IMR-90 (cell line): ENCODE measurements around the gene ROR2. TPM values are rescaled to one million over a fixed set of nuclear protein-coding genes. Genes with fewer than 3 reads are reported as not detected.
"Not testable (repeated sequence)": the region's sequence is repeated elsewhere in the genome, so short reads cannot be mapped to it uniquely, and the experiment has no call there.

ENCODE experiments used
- ATAC-seq: fragments of 200-7000 bp; cut with Tn5 transposase; 2 replicates; pipeline ENCODE4 v1.9.1; 2020; ENCODE audit warnings: low read depth, mild to moderate bottlenecking, moderate library complexity
- BruUV-seq: library from RNA; stranded (reverse); fragments of 400-500 nt; replicated peaks from 2 replicates; lab custom pipeline; 2021; lab: Mats Ljungman, UMichigan
- CTCF ChIA-PET: fragments of 300-600 bp; formaldehyde crosslinking; extraction: SDS; loops from one replicate; lab custom pipeline; 2021; ENCODE audit warnings: antibody characterized with exemption; lab: Yijun Ruan, JAX
- POLR2A ChIA-PET: fragments of 300-600 bp; sonication (Branson Sonifier 250); formaldehyde crosslinking; loops from one replicate; lab custom pipeline; 2022; ENCODE audit warnings: antibody characterized with exemption; ENCODE audit not compliant: unreplicated experiment; lab: Charles Lee
- DNase-seq: peaks from one replicate; pipeline ENCODE4 v3.0.0; 2013
- H2AFZ ChIP-seq: replicated peaks from 2 replicates; pipeline ENCODE3; 2013; ENCODE audit warnings: low read length, mild to moderate bottlenecking; ENCODE audit not compliant: poor library complexity
- H2AK5ac ChIP-seq: 2 replicates; pipeline ENCODE4 v1.6.1; 2013; ENCODE audit warnings: low read depth, low read length, inconsistent platforms
- H2AK9ac ChIP-seq: replicated peaks from 2 replicates; pipeline ENCODE3; 2013; ENCODE audit warnings: mild to moderate bottlenecking, low read depth, low read length, moderate library complexity; ENCODE audit not compliant: poor library complexity
- H2BK120ac ChIP-seq: 2 replicates; pipeline ENCODE4 v1.6.1; 2013; ENCODE audit warnings: low read depth, low read length, inconsistent platforms
- H2BK15ac ChIP-seq: 3 replicates; pipeline ENCODE4 v1.6.1; 2013; ENCODE audit warnings: low read depth, low read length, inconsistent platforms
- H2BK20ac ChIP-seq: 2 replicates; pipeline ENCODE4 v1.6.1; 2013; ENCODE audit warnings: low read depth, mild to moderate bottlenecking, inconsistent platforms, low read length, moderate library complexity
- H2BK5ac ChIP-seq: 2 replicates; pipeline ENCODE4 v1.6.1; 2013; ENCODE audit warnings: mild to moderate bottlenecking, low read depth, low read length, inconsistent platforms; ENCODE audit not compliant: poor library complexity, severe bottlenecking
- H3K14ac ChIP-seq: replicated peaks from 2 replicates; pipeline ENCODE4 v1.6.1; 2013; ENCODE audit warnings: low read depth, low read length, inconsistent platforms
- H3K18ac ChIP-seq: 2 replicates; pipeline ENCODE4 v1.6.1; 2013; ENCODE audit warnings: low read depth, low read length, control low read depth
- H3K23ac ChIP-seq: 2 replicates; pipeline ENCODE4 v1.6.1; 2013; ENCODE audit warnings: low read depth, low read length, inconsistent platforms
- H3K27ac ChIP-seq: 2 replicates; pipeline ENCODE4 v1.5.1; 2013; ENCODE audit warnings: mild to moderate bottlenecking, control low read depth, low read length; ENCODE audit not compliant: insufficient read depth
- H3K27me3 ChIP-seq: 2 replicates; pipeline ENCODE4 v1.6.1; 2013; ENCODE audit warnings: low read length; ENCODE audit not compliant: control insufficient read depth, insufficient read depth
- H3K36me3 ChIP-seq: 2 replicates; pipeline ENCODE4 v1.6.1; 2013; ENCODE audit warnings: low read length, mixed read lengths; ENCODE audit not compliant: control insufficient read depth, insufficient read depth
- H3K4ac ChIP-seq: 2 replicates; pipeline ENCODE4 v1.6.1; 2013; ENCODE audit warnings: low read depth, low read length, inconsistent platforms
- H3K4me1 ChIP-seq: 2 replicates; pipeline ENCODE4 v1.6.1; 2013; ENCODE audit warnings: low read length, mixed read lengths; ENCODE audit not compliant: control insufficient read depth, insufficient read depth
- H3K4me2 ChIP-seq: 2 replicates; pipeline ENCODE4 v1.6.1; 2013; ENCODE audit warnings: low read depth, mild to moderate bottlenecking, control low read depth, low read length, moderate library complexity
- H3K4me3 ChIP-seq: 2 replicates; pipeline ENCODE4 v1.5.1; 2013; ENCODE audit warnings: low read depth, mild to moderate bottlenecking, control low read depth, low read length, moderate library complexity; ENCODE audit not compliant: insufficient read depth
- H3K56ac ChIP-seq: 2 replicates; pipeline ENCODE4 v1.6.1; 2013; ENCODE audit warnings: low read length, inconsistent platforms; ENCODE audit not compliant: insufficient read depth; ENCODE audit errors: extremely low read depth
- H3K79me1 ChIP-seq, 2 experiments: 2 replicates each; pipeline ENCODE4 v1.6.1; 2013; ENCODE audit warnings: low read length in 2 of 2, inconsistent platforms in 1 of 2, low read depth in 1 of 2
- H3K9ac ChIP-seq: 2 replicates; pipeline ENCODE4 v1.6.1; 2013; ENCODE audit warnings: low read depth, low read length, control low read depth
- H3K9me1 ChIP-seq: 2 replicates; pipeline ENCODE4 v1.6.1; 2013; ENCODE audit warnings: low read length, inconsistent platforms; ENCODE audit not compliant: insufficient read depth
- H3K9me3 ChIP-seq: 2 replicates; pipeline ENCODE4 v1.6.1; 2013; ENCODE audit warnings: low read length; ENCODE audit not compliant: control insufficient read depth, insufficient read depth
- H4K20me1 ChIP-seq: 2 replicates; pipeline ENCODE4 v1.6.1; 2013; ENCODE audit warnings: low read length, inconsistent platforms; ENCODE audit not compliant: insufficient read depth
- H4K5ac ChIP-seq: 2 replicates; pipeline ENCODE4 v1.6.1; 2013; ENCODE audit warnings: mild to moderate bottlenecking, low read depth, low read length, control low read depth
- H4K8ac ChIP-seq, 2 experiments: 2 replicates each; pipeline ENCODE4 v1.6.1; 2013; ENCODE audit warnings: low read depth in 2 of 2, low read length in 2 of 2, control low read depth in 1 of 2, inconsistent platforms in 1 of 2
- H4K91ac ChIP-seq: 2 replicates; pipeline ENCODE4 v1.6.1; 2013; ENCODE audit warnings: low read depth, low read length, inconsistent platforms; ENCODE audit not compliant: insufficient read depth
- WGBS, 2 experiments: methylation state at CpG; one replicate each; pipeline versions ENCODE4 v1.1.5 to v1.1.7; 2013; ENCODE audit warnings: missing lambda C conversion rate in 2 of 2; ENCODE audit not compliant: insufficient read length in 1 of 2; ENCODE audit errors: extremely low coverage in 2 of 2; 5-methylcytosine and 5-hydroxymethylcytosine counted together
- dilution Hi-C: fragments of 300-500 bp; cut with HindIII; formaldehyde crosslinking; loops from one replicate; pipeline ENCODE4 v1.14.3; 2018; ENCODE audit warnings: low sequenced_read_pairs; ENCODE audit not compliant: unreplicated experiment
- in situ Hi-C: fragments of 300-500 bp; cut with MboI; formaldehyde crosslinking; loops from 3 replicates; pipeline ENCODE4 v1.14.3; 2019; ENCODE audit warnings: low sequenced_read_pairs, inconsistent platforms, mixed read lengths
- intact Hi-C: fragments of 100-400 bp; cut with micrococcal nuclease; formaldehyde crosslinking; loops from 2 replicates; pipeline ENCODE4 v1.10.0; 2022
- polyA plus RNA-seq, 3 experiments: library from polyadenylated mRNA; depleted of rRNA; stranded (reverse); fragments of >200 nt; gene quantifications; 2 replicates each; pipeline ENCODE4 v1.2.3, GENCODE V29; 2012; ENCODE audit warnings: low replicate concordance in 1 of 3
- total RNA-seq: library from RNA; depleted of rRNA; stranded (reverse); fragments of >200 nt; gene quantifications from 2 replicates; pipeline ENCODE4 v1.2.3, GENCODE V29; 2012

Gene ROR2
- total and polyA plus RNA-seq, 2 of the 4 experiments (the other 2 are of a cell fraction) = 2.3 to 4.8 TPM

- H2BK120ac ChIP-seq, H3K18ac ChIP-seq, H2AFZ ChIP-seq, H2BK5ac ChIP-seq, H4K5ac ChIP-seq, H2BK20ac ChIP-seq, DNase-seq, H3K27me3 ChIP-seq, H4K91ac ChIP-seq, H2AK9ac ChIP-seq, H3K36me3 ChIP-seq, BruUV-seq, H3K4me2 ChIP-seq, H2BK15ac ChIP-seq, H3K4me3 ChIP-seq, in situ Hi-C loops, dilution Hi-C loops, intact Hi-C loops, H3K4ac ChIP-seq, H3K27ac ChIP-seq, H3K14ac ChIP-seq, H4K8ac ChIP-seq, H3K9me3 ChIP-seq, H3K4me1 ChIP-seq, H3K56ac ChIP-seq, H3K9ac ChIP-seq, H2AK5ac ChIP-seq, H3K23ac ChIP-seq: not testable (repeated sequence)
- Histone ChIP-seq H4K20me1 (peaks cover 13% of the 10 kb centered on the region; the same call in 1 of the 2 replicates), H3K79me1 (peaks cover 5 to 12% of the 10 kb centered on the region in 2 experiments; a peak in 2 of 4 replicates), H3K9me1 (peaks cover 11% of the 10 kb centered on the region)
- WGBS, 2 experiments = no CpG with 5 or more reads among the region's 3 CpGs
- ATAC-seq = peak; percentile 27
- CTCF ChIA-PET = interaction anchor here (0.6 kb wide), 1 partner anchor 123 kb away, joined by 5 read pairs; no protein-coding TSS in a partner anchor
- POLR2A ChIA-PET = interaction anchor here (0.6 kb wide), 1 partner anchor 16 kb away, joined by 3 read pairs; no protein-coding TSS in a partner anchor
Observed at GRCh38 chr9:91909256-91909655, 40.8 kb downstream of the ROR2 start.
